ENCODE results near the gene ACY1.

- TF ChIP-seq, protein P1, sequence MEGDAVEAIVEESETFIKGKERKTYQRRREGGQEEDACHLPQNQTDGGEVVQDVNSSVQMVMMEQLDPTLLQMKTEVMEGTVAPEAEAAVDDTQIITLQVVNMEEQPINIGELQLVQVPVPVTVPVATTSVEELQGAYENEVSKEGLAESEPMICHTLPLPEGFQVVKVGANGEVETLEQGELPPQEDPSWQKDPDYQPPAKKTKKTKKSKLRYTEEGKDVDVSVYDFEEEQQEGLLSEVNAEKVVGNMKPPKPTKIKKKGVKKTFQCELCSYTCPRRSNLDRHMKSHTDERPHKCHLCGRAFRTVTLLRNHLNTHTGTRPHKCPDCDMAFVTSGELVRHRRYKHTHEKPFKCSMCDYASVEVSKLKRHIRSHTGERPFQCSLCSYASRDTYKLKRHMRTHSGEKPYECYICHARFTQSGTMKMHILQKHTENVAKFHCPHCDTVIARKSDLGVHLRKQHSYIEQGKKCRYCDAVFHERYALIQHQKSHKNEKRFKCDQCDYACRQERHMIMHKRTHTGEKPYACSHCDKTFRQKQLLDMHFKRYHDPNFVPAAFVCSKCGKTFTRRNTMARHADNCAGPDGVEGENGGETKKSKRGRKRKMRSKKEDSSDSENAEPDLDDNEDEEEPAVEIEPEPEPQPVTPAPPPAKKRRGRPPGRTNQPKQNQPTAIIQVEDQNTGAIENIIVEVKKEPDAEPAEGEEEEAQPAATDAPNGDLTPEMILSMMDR (IDR thresholded peaks at IDR 0.05): no peak
- no peak for TF ChIP-seq POLR2A (IDR thresholded peaks at IDR 0.05)
These were observed 39.2 kb downstream of the ACY1 start for GRCh38 chr3:52022323-52023100.

Measured in body of pancreas (tissue), 4 donors.